Activated CD4-positive, alpha-beta T cell treated with anti-CD3 and anti-CD28 coated beads for 1 hour (primary cell): Measurements from ENCODE around the gene OVAAL.

Source experiments
- DNase-seq: peaks from one replicate; pipeline ENCODE4 v3.0.0-alpha.2; 2020

Gene OVAAL

GRCh38 chr1:180571060-180571831 is 12.5 kb downstream of the OVAAL start:
- no peak for DNase-seq

GRCh38 chr1:180571832-180572636 is 13.3 kb downstream of the OVAAL start:
- no peak for DNase-seq

GRCh38 chr1:180572760-180573159 is 14.0 kb downstream of the OVAAL start:
- DNase-seq, result no peak

GRCh38 chr1:180574031-180574713 is 15.4 kb downstream of the OVAAL start:
- no peak for DNase-seq

GRCh38 chr1:180577361-180577760 is 18.6 kb downstream of the OVAAL start:
- no peak for DNase-seq

GRCh38 chr1:180579961-180580611 is 21.3 kb downstream of the OVAAL start:
- DNase-seq, result no peak

- DNase-seq, result no peak
These were observed 22.9 kb downstream of the OVAAL start for GRCh38 chr1:180581635-180582039.

- no peak for DNase-seq
These were observed 26.1 kb downstream of the OVAAL start for GRCh38 chr1:180584869-180585268.

GRCh38 chr1:180585994-180586359 is 27.2 kb downstream of the OVAAL start:
- DNase-seq, result no peak

- DNase-seq, result no peak
These were observed 27.9 kb downstream of the OVAAL start for GRCh38 chr1:180586671-180587155.

- no peak for DNase-seq
These were observed 29.4 kb downstream of the OVAAL start for GRCh38 chr1:180588121-180588520.

- DNase-seq, result no peak
These were observed 32.1 kb downstream of the OVAAL start for GRCh38 chr1:180590889-180591288.

GRCh38 chr1:180593382-180593781 is 34.6 kb downstream of the OVAAL start:
- no peak for DNase-seq

GRCh38 chr1:180594723-180595122 is 36.0 kb downstream of the OVAAL start:
- no peak for DNase-seq

GRCh38 chr1:180595966-180596365 is 37.2 kb downstream of the OVAAL start:
- no peak for DNase-seq

GRCh38 chr1:180597520-180597919 is 38.8 kb downstream of the OVAAL start:
- DNase-seq, result no peak

- no peak for DNase-seq
These were observed 39.7 kb downstream of the OVAAL start for GRCh38 chr1:180598333-180598974.

- DNase-seq, result no peak
These were observed 41.6 kb downstream of the OVAAL start for GRCh38 chr1:180600343-180600742.

GRCh38 chr1:180601512-180601911 is 42.7 kb downstream of the OVAAL start:
- no peak for DNase-seq

- no peak for DNase-seq
These were observed 44.6 kb downstream of the OVAAL start for GRCh38 chr1:180603223-180603849.

GRCh38 chr1:180603850-180604226 is 45.1 kb downstream of the OVAAL start:
- DNase-seq, result no peak

GRCh38 chr1:180606155-180606554 is 47.4 kb downstream of the OVAAL start:
- no peak for DNase-seq
